Esophagus muscularis mucosa (tissue), 4 donors: ENCODE measurements around the gene EIF3CL.
"Not testable (repeated sequence)": the region's sequence is repeated elsewhere in the genome, so short reads cannot be mapped to it uniquely, and the experiment has no call there.

ENCODE experiments used
- EP300 ChIP-seq: sonication (generic); formaldehyde crosslinking; IDR thresholded peaks from one replicate; pipeline ENCODE4 v1.6.1; 2017; ENCODE audit warnings: antibody characterized with exemption
- POLR2A ChIP-seq: fragments of 450-650 bp; IDR thresholded peaks from one replicate; pipeline ENCODE4 v1.6.1; 2017; ENCODE audit warnings: antibody characterized with exemption, moderate library complexity, mild to moderate bottlenecking, low read depth
- POLR2AphosphoS5 ChIP-seq, 2 donors: sonication (generic); formaldehyde crosslinking; IDR thresholded peaks; one replicate each; pipeline ENCODE4 v1.6.1; 2017; ENCODE audit warnings: antibody characterized with exemption in 2 of 2
- TF ChIP-seq, protein P1 (sequence below), 3 experiments: fragments of 200-600 bp in 2 of 3; fragments of 450-650 bp in 1 of 3; sonication (generic) in 2 of 3; IDR thresholded peaks; one replicate each; pipeline ENCODE4 v1.5.1; 2017 to 2019; ENCODE audit warnings: antibody characterized with exemption in 3 of 3, mild to moderate bottlenecking in 2 of 3, moderate library complexity in 1 of 3

DNA sequence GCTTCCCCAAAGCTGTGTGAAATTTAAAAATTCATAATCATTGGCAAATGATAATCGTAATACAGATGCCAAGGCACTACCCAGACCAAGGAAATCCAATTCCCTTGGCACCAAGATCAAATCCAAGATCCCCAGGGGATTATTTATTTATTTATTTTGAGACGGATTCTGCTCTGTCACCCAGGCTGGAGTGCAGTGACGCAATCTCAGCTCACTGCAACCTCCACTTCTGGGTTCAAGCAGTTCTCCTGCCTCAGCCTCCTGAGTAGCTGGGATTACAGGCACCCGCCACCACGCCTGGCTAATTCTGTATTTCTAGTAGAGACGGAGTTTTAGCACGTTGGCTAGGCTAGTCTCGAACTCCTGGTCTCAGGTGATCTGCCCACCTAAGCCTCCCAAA, 68.0 kb downstream of the EIF3CL start:
- TF ChIP-seq, protein P1, sequence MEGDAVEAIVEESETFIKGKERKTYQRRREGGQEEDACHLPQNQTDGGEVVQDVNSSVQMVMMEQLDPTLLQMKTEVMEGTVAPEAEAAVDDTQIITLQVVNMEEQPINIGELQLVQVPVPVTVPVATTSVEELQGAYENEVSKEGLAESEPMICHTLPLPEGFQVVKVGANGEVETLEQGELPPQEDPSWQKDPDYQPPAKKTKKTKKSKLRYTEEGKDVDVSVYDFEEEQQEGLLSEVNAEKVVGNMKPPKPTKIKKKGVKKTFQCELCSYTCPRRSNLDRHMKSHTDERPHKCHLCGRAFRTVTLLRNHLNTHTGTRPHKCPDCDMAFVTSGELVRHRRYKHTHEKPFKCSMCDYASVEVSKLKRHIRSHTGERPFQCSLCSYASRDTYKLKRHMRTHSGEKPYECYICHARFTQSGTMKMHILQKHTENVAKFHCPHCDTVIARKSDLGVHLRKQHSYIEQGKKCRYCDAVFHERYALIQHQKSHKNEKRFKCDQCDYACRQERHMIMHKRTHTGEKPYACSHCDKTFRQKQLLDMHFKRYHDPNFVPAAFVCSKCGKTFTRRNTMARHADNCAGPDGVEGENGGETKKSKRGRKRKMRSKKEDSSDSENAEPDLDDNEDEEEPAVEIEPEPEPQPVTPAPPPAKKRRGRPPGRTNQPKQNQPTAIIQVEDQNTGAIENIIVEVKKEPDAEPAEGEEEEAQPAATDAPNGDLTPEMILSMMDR (IDR thresholded peaks at IDR 0.05), result not testable (repeated sequence)
- not testable (repeated sequence) for TF ChIP-seq EP300; POLR2A; POLR2AphosphoS5 (IDR thresholded peaks at IDR 0.05)
